ENCODE data around the gene SLC4A1AP. TPM values are rescaled to one million over a fixed set of nuclear protein-coding genes. Genes with fewer than 3 reads are reported as not detected.
"Not testable (repeated sequence)": the region's sequence is repeated elsewhere in the genome, so short reads cannot be mapped to it uniquely, and the experiment has no call there.

The SLC4A1AP gene
- total RNA-seq, 4 donors from 2014 or later = 9.0 to 21.1 (median 16.1) TPM

DNA sequence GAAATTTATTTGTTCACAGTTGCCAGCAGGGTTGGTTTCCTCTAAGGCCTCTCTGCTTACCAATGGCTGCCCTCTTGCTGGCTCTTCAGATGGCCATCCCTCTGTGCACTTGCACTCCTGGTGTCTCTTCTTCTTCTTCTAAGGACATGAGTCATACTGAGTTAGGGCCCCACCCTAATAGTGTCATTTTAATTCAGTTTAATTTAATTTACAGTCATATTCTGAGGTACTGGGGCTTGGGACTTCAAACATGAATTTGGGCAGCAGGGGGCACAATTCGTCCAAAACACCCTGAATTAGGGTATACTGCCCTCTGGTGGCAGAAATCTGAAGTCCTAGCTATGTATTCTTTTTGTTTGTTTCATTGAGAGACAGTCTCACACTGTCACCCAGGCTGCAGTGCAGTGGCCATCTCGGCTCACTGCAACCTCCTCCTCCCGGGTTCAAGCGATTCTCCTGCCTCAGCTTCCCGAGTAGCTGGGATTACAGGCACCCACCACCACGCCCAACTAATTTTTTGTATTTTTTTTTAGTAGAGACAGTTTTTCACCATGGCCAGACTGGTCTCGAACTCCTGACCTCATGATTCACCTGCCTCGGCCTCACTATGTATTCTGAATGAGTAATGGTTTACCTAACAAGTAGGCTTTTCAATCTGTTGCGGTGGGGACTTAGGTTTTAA is 19.8 kb downstream of the SLC4A1AP start:
- Histone ChIP-seq H3K4me3 (no peak overlapping the region), H3K9me3 (no peaks in the 10 kb centered on the region), H3K27me3 (no peaks in the 10 kb centered on the region), H3K4me1 (peaks cover 0 to 27% (median 11%) of the 10 kb centered on the region in 4 donors), H3K36me3 (peaks cover 0 to 38% (median 17%) of the 10 kb centered on the region in 4 donors), H3K27ac (peak overlapping the region in 2 of 4 donors; percentile 18 to 36)
- peak; percentile 85 for DNase-seq
- TF ChIP-seq POLR2A (IDR thresholded peaks at IDR 0.05) (no peak), EP300 (IDR thresholded peaks at IDR 0.05; ENCODE audit: low read depth) (no peak), POLR2AphosphoS5 (IDR thresholded peaks at IDR 0.05) (no peak)
- TF ChIP-seq, protein P1, sequence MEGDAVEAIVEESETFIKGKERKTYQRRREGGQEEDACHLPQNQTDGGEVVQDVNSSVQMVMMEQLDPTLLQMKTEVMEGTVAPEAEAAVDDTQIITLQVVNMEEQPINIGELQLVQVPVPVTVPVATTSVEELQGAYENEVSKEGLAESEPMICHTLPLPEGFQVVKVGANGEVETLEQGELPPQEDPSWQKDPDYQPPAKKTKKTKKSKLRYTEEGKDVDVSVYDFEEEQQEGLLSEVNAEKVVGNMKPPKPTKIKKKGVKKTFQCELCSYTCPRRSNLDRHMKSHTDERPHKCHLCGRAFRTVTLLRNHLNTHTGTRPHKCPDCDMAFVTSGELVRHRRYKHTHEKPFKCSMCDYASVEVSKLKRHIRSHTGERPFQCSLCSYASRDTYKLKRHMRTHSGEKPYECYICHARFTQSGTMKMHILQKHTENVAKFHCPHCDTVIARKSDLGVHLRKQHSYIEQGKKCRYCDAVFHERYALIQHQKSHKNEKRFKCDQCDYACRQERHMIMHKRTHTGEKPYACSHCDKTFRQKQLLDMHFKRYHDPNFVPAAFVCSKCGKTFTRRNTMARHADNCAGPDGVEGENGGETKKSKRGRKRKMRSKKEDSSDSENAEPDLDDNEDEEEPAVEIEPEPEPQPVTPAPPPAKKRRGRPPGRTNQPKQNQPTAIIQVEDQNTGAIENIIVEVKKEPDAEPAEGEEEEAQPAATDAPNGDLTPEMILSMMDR (IDR thresholded peaks at IDR 0.05) = peak; percentile 95 to 99 (median 98)
- intact Hi-C loops (cut with DNase I; ENCODE audit: low total_unique reads) (no loop called here), in situ Hi-C loops (cut with MboI; ENCODE audit: low pct_ligation_motif_present in 1 of 4, low pct_unique_long_range_greater_than_20kb in 1 of 4, low sequenced_read_pairs in 3 of 4) (no loop called here)
- 36 to 69% methylated on average over 4 to 9 of the region's 9 CpGs for WGBS, 2 donors (ENCODE audit: low coverage in 1 of 2)

DNA sequence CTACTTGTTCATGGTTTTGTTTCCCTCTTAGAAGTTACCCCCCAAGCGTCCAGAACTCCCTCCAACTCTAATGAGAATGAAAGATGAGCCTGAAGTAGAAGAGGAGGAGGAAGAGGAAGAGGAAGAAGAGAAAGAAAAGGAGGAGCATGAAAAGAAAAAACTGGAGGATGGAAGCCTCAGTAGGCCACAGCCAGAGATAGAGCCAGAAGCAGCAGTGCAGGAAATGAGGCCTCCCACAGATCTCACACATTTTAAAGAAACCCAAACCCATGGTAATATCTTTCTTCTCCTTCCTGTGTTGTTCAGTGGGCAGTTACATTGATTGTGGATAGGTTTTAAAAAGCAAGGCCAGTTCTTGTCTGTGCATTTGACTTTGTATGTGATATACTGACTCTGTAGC is 21.3 kb downstream of the SLC4A1AP start:
- in situ Hi-C loops (cut with MboI; ENCODE audit: low pct_ligation_motif_present in 1 of 4, low pct_unique_long_range_greater_than_20kb in 1 of 4, low sequenced_read_pairs in 3 of 4); H3K27me3 ChIP-seq; DNase-seq; H3K9me3 ChIP-seq; H3K4me3 ChIP-seq; intact Hi-C loops (cut with DNase I; ENCODE audit: low total_unique reads); H3K27ac ChIP-seq: not testable (repeated sequence)
- WGBS, 2 donors (ENCODE audit: low coverage in 1 of 2) = 75 to 89% methylated on average over 1 of the region's 1 CpG
- H3K36me3 ChIP-seq = peaks cover 0 to 48% (median 16%) of the 10 kb centered on the region in 4 donors
- H3K4me1 ChIP-seq = peaks cover 0 to 27% (median 11%) of the 10 kb centered on the region in 4 donors

DNA sequence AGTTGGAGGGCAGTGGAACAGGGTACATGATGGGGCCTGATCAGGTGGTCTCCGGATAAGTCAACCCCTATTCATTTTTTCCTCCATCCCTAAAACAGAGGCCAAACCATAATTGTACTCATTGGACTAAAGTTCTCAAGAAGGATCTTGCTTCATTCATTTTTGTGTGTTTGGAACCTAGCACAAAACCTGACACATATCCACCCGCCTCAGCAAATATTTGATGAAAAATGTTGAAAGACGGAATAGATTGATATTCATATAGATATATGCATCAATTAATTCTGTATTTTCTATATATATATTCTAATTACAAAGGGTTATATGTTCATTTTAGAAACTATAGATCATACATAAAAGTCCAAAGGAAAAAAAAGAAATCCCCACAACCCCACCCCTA is 21.9 kb downstream of the SLC4A1AP start:
- H3K36me3 ChIP-seq = peaks cover 0 to 48% (median 16%) of the 10 kb centered on the region in 4 donors
- no peaks in the 10 kb centered on the region for H3K27me3 ChIP-seq
- intact Hi-C loops (cut with DNase I; ENCODE audit: low total_unique reads) = no loop called here
- H3K4me3 ChIP-seq = no peak overlapping the region
- peaks cover 0 to 27% (median 11%) of the 10 kb centered on the region in 4 donors for H3K4me1 ChIP-seq
- 94 to 98% methylated on average over 3 of the region's 3 CpGs for WGBS, 2 donors (ENCODE audit: low coverage in 1 of 2)
- no peak for DNase-seq
- TF ChIP-seq POLR2AphosphoS5 (IDR thresholded peaks at IDR 0.05) (no peak), EP300 (IDR thresholded peaks at IDR 0.05; ENCODE audit: low read depth) (no peak), POLR2A (IDR thresholded peaks at IDR 0.05) (no peak)
- TF ChIP-seq, protein P1 (IDR thresholded peaks at IDR 0.05) = no peak
- H3K9me3 ChIP-seq = no peaks in the 10 kb centered on the region
- in situ Hi-C loops (cut with MboI; ENCODE audit: low pct_ligation_motif_present in 1 of 4, low pct_unique_long_range_greater_than_20kb in 1 of 4, low sequenced_read_pairs in 3 of 4) = no loop called here
- H3K27ac ChIP-seq = no peak overlapping the region

DNA sequence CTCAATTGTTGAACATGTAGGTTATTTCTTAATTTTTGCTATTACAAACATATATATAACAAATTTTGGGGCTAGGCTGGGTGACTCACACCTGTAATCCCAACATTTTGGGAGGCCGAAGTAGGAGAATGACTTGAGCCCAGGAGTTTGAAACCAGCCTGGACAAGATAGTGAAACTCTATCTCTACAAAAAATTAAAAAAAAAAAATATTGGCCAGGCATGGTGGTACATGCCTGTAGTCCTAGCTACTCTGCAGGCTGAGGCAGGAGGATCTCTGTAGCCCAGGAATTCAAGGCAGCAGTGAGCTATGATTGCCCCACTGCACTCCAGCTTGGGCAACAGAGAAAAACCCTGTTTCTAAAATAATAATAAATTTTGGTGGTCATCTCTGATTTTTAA is 23.5 kb downstream of the SLC4A1AP start:
- no peak for DNase-seq
- in situ Hi-C loops (cut with MboI; ENCODE audit: low pct_ligation_motif_present in 1 of 4, low pct_unique_long_range_greater_than_20kb in 1 of 4, low sequenced_read_pairs in 3 of 4) (no loop called here), intact Hi-C loops (cut with DNase I; ENCODE audit: low total_unique reads) (no loop called here)
- Histone ChIP-seq H3K27me3 (no peaks in the 10 kb centered on the region), H3K4me3 (no peak overlapping the region), H3K36me3 (peaks cover 0 to 48% (median 16%) of the 10 kb centered on the region in 4 donors), H3K9me3 (no peaks in the 10 kb centered on the region), H3K27ac (no peak overlapping the region), H3K4me1 (peaks cover 0 to 16% (median 3%) of the 10 kb centered on the region in 4 donors)
- no peak for TF ChIP-seq EP300 (IDR thresholded peaks at IDR 0.05; ENCODE audit: low read depth)
- TF ChIP-seq, protein P1 (IDR thresholded peaks at IDR 0.05) = no peak
- 95% methylated on average over 1 of the region's 1 CpG; no CpG with 5 or more reads in 1 of the 2 donors for WGBS, 2 donors (ENCODE audit: low coverage in 1 of 2)

All from transverse colon (tissue), 4 donors.